Astrocyte (in vitro differentiated cells and primary cell): Measurements from ENCODE around the gene CPZ. TPM values are rescaled to one million over a fixed set of nuclear protein-coding genes. Genes with fewer than 3 reads are reported as not detected.

Experiments
- total RNA-seq: library from RNA; stranded (reverse); gene quantifications from 2 replicates; pipeline ENCODE4 v1.2.1, GENCODE V29; 2021

The CPZ gene
- total RNA-seq, 1 donor from 2014 or later: 6.3 TPM

Other genes starting within 250 kb of the CPZ start
- 45.6 and 54.6 TPM in 2 replicates for gene ACOX3, start 152.0 kb upstream of the CPZ start, total RNA-seq
- 12.2 and 18.0 TPM in 2 replicates for gene TRMT44, start 152.0 kb upstream of the CPZ start, total RNA-seq
- gene GPR78, start 12.4 kb upstream of the CPZ start, total RNA-seq: 0.16 and 0.17 TPM in 2 replicates